Hematopoietic multipotent progenitor cell (in vitro differentiated cells): ENCODE measurements around the gene DOK5. TPM values are rescaled to one million over a fixed set of nuclear protein-coding genes. Genes with fewer than 3 reads are reported as not detected.

Experiments
- DNase-seq, 3 donors: peaks; one replicate each; pipeline ENCODE4 v3.0.0-alpha.2; 2011 to 2015; ENCODE audit warnings: low read depth in 2 of 3, low spot score in 2 of 3
- total RNA-seq: library from RNA; depleted of rRNA; stranded (reverse); fragments of >200 nt; gene quantifications from one replicate; pipeline ENCODE4 v1.2.3, GENCODE V29; 2012

The DOK5 gene
- total RNA-seq, 1 donor = 0.54 TPM

DNA sequence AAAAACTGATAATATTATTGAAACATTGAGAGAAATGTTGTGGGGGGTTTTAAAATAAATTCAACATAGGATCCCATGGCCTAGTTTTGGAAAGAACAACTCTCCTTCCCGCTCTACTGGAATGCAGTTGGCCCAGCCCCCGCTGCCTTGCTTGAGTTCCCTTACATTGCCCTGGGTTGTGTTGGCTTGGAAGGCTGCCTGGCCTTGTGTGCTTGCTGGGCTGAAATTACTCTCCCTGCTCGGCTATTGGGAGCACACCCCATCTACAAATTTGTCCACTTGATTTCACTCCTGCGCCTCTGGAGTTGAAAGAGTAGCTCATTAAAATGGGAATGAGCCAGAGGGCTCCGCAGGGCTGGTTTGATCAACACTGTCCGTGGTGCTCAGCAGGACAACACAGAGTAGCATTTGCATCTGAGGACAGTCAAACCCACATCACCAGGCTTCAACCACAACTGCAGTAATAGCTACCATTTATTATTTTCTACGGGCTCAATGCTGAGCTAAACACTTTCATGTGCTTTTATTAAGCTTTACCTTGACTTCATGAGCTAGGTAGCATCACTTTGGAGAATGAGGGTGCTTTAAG lies 35.2 kb downstream of the DOK5 start:
- no peak for DNase-seq

GRCh38 chr20:54512694-54513093 lies 37.3 kb downstream of the DOK5 start:
- no peak for DNase-seq

GRCh38 chr20:54514028-54514607 lies 38.7 kb downstream of the DOK5 start:
- no peak for DNase-seq

GRCh38 chr20:54515793-54516628 lies 40.6 kb downstream of the DOK5 start:
- no peak for DNase-seq

GRCh38 chr20:54517241-54517975 lies 42.0 kb downstream of the DOK5 start:
- DNase-seq = no peak

DNA sequence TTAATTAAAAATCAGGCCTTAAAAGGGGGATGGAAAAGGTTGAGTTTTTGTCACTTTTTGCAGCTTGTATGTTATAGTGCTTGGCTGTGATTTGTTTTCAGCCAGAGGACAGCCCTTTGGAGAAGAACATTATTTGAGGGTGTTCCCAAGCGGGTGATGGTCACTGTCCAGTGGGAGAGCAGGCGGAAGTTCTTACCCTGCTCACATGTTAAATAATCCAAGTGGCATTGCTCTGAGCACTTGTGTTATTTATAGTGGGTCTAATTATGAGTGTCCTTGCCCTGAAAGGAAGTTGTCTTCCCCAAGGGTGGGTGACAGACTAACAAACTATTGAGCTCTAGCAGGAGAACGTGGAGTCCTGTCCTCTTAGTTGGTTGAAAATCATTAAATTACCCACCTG lies 49.5 kb downstream of the DOK5 start:
- no peak for DNase-seq

DNA sequence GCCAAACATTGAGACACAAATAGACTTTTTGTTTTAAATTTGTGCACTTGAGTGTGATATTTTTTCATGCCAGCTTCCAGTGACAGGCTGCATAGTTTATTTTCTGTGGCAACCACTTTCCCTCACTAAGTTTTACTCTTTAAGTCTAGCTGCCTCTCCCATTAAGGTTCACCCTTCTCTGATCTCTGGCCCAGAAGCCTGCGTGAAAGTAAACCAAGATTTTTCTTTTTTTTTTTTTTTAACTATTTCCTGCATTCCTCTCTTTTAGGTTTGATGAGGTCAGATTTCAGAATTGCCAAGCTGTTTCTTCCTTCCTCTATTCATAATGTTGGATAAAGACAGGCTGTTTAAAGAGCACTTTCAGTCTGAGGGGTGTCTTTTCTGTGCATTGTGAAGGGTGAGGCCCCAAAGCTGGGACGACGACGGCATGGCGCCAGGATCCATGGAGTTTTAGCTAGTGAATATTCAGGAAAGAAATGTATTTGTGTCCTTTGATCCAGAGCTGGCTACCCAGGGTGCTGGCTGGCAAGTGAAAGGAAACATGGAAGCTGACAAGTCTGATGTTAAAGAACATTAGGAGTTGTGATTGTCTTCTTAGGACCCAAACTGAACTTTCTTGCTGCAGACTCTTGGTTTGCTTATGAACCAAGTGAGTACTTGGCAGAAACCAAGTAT lies 50.7 kb downstream of the DOK5 start:
- DNase-seq = no peak

DNA sequence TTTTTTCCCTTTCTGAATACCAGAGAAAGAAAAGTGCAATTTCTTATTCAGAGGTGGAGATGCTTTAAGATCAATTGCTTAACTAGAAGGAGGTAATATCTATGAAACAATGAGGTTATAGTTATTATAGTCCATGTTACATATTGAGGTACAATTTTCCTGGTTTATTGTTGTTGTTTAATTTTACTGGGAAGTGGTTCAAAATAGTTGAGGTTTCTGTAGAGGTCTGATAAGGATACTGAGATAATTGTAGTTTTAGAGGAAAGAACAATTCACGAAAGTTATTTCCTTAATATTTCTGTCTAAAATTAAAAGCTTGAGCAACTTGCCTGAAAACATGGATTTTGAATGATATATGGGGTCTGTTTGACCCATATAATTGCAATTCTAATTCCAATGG lies 51.4 kb downstream of the DOK5 start:
- no peak for DNase-seq

GRCh38 chr20:54532573-54532972 lies 57.2 kb downstream of the DOK5 start:
- no peak for DNase-seq

- DNase-seq = no peak
Measured at GRCh38 chr20:54534101-54534500, 58.7 kb downstream of the DOK5 start.

DNA sequence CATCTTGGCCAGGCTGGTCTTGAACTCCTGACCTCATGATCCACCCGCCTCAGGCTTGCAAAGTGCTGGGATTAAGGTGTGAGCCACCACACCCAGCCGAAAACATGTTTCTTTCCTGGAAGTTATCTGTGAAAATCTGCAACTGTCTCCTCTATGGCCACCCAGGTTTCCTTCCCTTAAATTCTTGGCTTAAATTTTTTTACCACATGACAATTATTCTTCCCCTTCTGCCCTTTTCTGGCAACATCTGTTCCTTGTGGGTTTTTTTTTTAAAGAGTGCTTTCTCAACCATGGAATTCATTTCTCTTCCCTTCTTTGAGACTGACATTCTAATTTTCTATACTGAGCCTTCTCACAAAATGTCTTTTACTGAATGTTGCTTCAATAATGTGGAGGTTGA lies 59.6 kb downstream of the DOK5 start:
- peak in 2 of 3 donors; percentile 18 to 79 for DNase-seq

- no peak for DNase-seq
Measured at GRCh38 chr20:54535746-54536145, 60.4 kb downstream of the DOK5 start.

DNA sequence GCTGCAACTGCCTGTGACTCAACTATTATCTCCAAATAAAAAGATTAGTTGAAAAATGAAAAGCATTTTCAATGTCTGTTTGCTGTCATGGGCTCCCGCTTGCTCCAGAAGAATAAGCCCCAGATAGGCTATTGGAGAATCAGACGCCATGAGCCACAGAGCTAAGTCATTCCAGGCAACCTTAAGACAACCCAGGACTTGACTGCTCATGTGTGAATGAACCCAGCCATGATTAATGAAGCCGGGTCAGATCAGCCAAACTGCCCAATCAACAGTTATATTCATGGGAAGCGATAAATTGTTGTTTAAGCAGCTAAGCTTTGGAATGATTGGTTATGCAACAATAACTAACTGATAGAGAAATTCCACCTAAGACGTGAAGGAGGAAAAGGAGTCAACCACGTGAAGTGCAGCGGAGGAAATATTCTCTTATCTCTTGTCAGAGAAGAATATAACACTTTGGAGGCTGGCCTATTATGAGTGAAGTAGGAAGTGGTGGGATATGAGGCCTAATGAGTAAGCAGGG lies 64.2 kb downstream of the DOK5 start:
- DNase-seq = no peak

- DNase-seq = no peak
Measured at GRCh38 chr20:54543369-54543768, 68.0 kb downstream of the DOK5 start.

DNA sequence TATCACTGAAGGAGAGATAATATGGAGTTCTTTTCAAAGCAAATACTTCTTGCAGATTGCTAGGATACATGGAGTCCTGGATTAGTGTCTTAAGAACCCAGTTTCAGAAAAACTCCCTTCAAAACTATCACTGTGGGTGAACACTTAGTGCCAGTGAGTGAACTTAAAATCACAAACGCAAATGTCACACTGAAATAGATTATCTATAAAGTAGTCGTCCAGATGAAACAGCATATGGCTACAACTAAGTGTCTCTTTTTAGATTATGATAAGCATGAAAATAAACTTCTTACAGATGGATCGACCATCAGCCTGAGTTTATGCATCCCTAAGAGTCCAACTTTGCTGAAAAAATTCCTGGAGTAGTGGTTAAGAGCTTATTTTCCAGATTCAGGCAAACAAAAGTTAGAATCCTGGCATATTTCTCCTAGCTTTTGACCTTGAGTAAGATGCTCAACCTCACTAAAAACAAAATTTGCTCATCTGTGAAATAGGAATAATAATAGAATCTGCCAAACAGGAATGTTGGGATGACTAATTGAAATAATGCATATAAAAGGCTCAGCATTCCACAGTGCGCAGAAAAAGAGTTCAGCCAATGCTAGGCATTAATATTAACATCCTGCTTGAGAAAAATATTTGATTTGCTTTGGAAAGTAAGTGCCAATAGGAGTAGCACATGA lies 70.4 kb downstream of the DOK5 start:
- DNase-seq = no peak

GRCh38 chr20:54548849-54549248 lies 73.5 kb downstream of the DOK5 start:
- DNase-seq = no peak

DNA sequence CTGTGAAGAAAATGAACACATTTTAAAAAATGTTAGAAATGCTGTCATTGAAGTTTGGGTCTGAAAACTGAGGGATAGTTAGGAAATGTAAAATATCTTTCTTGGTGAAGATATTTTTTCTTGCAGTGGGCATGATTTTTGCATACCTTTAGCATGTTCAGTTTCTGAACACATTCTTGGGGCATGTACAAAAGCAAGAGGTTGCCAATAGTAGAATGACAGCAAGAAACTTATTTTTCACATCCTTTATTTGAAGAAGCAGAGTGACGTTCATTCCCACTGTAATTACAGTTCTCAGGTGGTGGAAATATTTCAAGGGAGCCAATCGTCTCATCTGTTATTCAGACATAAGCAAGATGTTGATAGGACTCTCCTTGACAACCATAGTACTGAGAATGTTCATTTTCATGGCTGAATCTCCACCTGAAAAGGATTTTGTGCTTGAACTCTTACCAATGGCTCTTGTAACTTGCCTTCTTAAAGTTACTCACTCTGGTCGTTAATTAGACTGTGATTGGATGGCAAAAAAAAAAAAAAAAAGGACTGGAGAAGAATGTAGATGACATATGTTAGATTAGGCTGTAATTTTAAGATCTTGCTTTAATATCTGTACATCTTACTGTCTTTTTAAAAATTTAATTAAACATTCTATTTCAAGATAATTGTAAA lies 74.4 kb downstream of the DOK5 start:
- DNase-seq = no peak

GRCh38 chr20:54550776-54551396 lies 75.5 kb downstream of the DOK5 start:
- DNase-seq = no peak

DNA sequence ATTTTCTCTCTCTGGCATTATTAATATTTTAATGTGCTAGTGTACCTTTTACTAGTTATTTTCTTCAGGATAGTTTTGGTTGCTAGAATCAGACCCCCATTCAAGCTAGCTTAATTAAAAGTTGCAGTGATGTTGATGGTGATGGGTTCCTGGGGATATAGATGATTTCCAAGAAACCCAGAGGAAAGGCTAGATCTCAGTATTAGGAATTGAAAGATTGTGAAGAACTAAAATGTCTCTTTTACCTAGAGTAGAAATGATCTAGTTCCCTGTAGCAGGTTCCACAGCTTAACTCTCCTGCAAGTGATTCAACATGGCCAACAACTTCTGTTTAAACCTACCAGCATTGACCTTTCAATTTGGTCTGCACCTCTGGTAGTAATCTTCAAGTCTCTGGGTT lies 78.6 kb downstream of the DOK5 start:
- DNase-seq = no peak
